ENCODE results near the gene ZNF74.

The ZNF74 gene

DNA sequence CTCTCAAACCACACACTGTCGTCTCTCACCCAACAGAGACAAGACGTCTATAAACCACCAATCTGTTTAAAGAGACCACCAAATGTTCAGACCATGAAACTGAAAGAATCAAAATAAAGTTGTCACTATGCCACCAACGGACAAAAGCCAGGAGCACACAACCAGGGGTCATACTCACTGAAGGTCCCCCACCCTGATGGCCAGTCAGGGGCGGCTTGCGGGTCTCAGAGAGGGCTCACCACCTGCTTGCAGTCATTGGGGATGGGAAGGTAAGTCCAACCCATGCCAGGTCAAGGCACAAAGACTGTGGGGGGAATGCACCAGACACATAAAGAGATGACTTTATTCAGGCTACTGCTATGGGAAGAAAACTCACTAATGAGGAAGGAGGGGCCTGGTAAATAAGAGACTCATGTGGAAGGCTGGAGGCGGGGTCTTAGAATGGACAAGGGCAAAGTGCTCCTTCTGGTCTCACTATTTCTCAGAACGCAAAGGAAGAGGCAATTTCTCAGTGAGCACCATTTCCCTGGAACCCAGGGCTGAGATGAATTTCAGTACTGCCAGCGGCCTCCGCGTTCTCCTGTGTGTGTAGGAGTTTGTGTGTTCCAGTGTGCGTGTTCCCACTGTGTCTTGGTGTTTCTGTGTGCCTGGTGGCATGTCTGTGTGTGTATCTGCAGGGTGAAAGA, 26.3 kb downstream of the ZNF74 start:
- TF ChIP-seq POLR2AphosphoS5 (IDR thresholded peaks at IDR 0.05; ENCODE audit: low read depth, low read length): no peak
- TF ChIP-seq TAF1 (IDR thresholded peaks at IDR 0.05; ENCODE audit: borderline replicate concordance, insufficient read depth, low read length): no peak
- TF ChIP-seq FOXP2 (optimal IDR thresholded peaks at IDR 0.05; ENCODE audit: borderline replicate concordance, extremely low read depth, extremely low read length, insufficient read depth): no peak
- TF ChIP-seq, protein P1, sequence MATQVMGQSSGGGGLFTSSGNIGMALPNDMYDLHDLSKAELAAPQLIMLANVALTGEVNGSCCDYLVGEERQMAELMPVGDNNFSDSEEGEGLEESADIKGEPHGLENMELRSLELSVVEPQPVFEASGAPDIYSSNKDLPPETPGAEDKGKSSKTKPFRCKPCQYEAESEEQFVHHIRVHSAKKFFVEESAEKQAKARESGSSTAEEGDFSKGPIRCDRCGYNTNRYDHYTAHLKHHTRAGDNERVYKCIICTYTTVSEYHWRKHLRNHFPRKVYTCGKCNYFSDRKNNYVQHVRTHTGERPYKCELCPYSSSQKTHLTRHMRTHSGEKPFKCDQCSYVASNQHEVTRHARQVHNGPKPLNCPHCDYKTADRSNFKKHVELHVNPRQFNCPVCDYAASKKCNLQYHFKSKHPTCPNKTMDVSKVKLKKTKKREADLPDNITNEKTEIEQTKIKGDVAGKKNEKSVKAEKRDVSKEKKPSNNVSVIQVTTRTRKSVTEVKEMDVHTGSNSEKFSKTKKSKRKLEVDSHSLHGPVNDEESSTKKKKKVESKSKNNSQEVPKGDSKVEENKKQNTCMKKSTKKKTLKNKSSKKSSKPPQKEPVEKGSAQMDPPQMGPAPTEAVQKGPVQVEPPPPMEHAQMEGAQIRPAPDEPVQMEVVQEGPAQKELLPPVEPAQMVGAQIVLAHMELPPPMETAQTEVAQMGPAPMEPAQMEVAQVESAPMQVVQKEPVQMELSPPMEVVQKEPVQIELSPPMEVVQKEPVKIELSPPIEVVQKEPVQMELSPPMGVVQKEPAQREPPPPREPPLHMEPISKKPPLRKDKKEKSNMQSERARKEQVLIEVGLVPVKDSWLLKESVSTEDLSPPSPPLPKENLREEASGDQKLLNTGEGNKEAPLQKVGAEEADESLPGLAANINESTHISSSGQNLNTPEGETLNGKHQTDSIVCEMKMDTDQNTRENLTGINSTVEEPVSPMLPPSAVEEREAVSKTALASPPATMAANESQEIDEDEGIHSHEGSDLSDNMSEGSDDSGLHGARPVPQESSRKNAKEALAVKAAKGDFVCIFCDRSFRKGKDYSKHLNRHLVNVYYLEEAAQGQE (IDR thresholded peaks at IDR 0.05; ENCODE audit: insufficient read depth in 1 of 2, low read depth in 2 of 2, low read length in 2 of 2): no peak
- TF ChIP-seq SIN3A (IDR thresholded peaks at IDR 0.05; ENCODE audit: borderline replicate concordance, insufficient read depth, low read length): no peak

DNA sequence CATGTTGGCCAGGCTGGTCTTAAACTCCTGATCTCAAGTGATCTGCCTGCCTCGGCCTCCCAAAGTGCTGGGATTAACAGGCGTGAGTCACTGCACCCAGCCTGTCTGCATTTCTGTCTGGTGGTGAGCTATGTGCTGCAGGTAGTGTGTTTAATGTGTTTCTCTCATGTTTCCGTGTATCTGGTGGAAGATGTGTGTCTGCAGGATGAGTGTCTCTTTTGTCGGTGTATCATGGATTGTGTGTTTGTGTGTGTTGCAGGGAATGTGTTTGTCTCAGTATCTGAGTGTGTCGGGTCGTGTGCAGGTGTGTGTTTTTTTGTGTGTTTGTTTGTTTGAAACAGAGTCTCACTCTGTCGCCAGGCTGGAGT, 27.5 kb downstream of the ZNF74 start:
- TF ChIP-seq SIN3A (IDR thresholded peaks at IDR 0.05; ENCODE audit: borderline replicate concordance, insufficient read depth, low read length) (no peak), FOXP2 (optimal IDR thresholded peaks at IDR 0.05; ENCODE audit: borderline replicate concordance, extremely low read depth, extremely low read length, insufficient read depth) (no peak), POLR2AphosphoS5 (IDR thresholded peaks at IDR 0.05; ENCODE audit: low read depth, low read length) (no peak), TAF1 (IDR thresholded peaks at IDR 0.05; ENCODE audit: borderline replicate concordance, insufficient read depth, low read length) (no peak)
- TF ChIP-seq, protein P1 (IDR thresholded peaks at IDR 0.05; ENCODE audit: insufficient read depth in 1 of 2, low read depth in 2 of 2, low read length in 2 of 2): no peak

GRCh38 chr22:20422271-20423007, 28.5 kb downstream of the ZNF74 start:
- TF ChIP-seq, protein P1 (IDR thresholded peaks at IDR 0.05; ENCODE audit: insufficient read depth in 1 of 2, low read depth in 2 of 2, low read length in 2 of 2): no peak
- TF ChIP-seq FOXP2 (optimal IDR thresholded peaks at IDR 0.05; ENCODE audit: borderline replicate concordance, extremely low read depth, extremely low read length, insufficient read depth) (no peak), POLR2AphosphoS5 (IDR thresholded peaks at IDR 0.05; ENCODE audit: low read depth, low read length) (no peak), TAF1 (IDR thresholded peaks at IDR 0.05; ENCODE audit: borderline replicate concordance, insufficient read depth, low read length) (no peak), SIN3A (IDR thresholded peaks at IDR 0.05; ENCODE audit: borderline replicate concordance, insufficient read depth, low read length) (no peak)

- no peak for TF ChIP-seq TAF1 (IDR thresholded peaks at IDR 0.05; ENCODE audit: borderline replicate concordance, insufficient read depth, low read length)
- TF ChIP-seq POLR2AphosphoS5 (IDR thresholded peaks at IDR 0.05; ENCODE audit: low read depth, low read length): peak; percentile 25; the same call in 1 of the 2 replicates
Observed at GRCh38 chr22:20423008-20423905, 29.3 kb downstream of the ZNF74 start.

- no peak for TF ChIP-seq POLR2AphosphoS5 (IDR thresholded peaks at IDR 0.05; ENCODE audit: low read depth, low read length)
- TF ChIP-seq FOXP2 (optimal IDR thresholded peaks at IDR 0.05; ENCODE audit: borderline replicate concordance, extremely low read depth, extremely low read length, insufficient read depth): no peak
- no peak for TF ChIP-seq TAF1 (IDR thresholded peaks at IDR 0.05; ENCODE audit: borderline replicate concordance, insufficient read depth, low read length)
- no peak for TF ChIP-seq SIN3A (IDR thresholded peaks at IDR 0.05; ENCODE audit: borderline replicate concordance, insufficient read depth, low read length)
- TF ChIP-seq, protein P1 (IDR thresholded peaks at IDR 0.05; ENCODE audit: insufficient read depth in 1 of 2, low read depth in 2 of 2, low read length in 2 of 2): no peak
Observed at GRCh38 chr22:20423906-20424551, 30.1 kb downstream of the ZNF74 start.

Measured in PFSK-1 (cell line).